ENCODE data around the gene IRX5. TPM values are rescaled to one million over a fixed set of nuclear protein-coding genes. Genes with fewer than 3 reads are reported as not detected.

IRX5 gene
- polyA plus RNA-seq, 3 donors: 0.15 TPM; not detected in 2

DNA sequence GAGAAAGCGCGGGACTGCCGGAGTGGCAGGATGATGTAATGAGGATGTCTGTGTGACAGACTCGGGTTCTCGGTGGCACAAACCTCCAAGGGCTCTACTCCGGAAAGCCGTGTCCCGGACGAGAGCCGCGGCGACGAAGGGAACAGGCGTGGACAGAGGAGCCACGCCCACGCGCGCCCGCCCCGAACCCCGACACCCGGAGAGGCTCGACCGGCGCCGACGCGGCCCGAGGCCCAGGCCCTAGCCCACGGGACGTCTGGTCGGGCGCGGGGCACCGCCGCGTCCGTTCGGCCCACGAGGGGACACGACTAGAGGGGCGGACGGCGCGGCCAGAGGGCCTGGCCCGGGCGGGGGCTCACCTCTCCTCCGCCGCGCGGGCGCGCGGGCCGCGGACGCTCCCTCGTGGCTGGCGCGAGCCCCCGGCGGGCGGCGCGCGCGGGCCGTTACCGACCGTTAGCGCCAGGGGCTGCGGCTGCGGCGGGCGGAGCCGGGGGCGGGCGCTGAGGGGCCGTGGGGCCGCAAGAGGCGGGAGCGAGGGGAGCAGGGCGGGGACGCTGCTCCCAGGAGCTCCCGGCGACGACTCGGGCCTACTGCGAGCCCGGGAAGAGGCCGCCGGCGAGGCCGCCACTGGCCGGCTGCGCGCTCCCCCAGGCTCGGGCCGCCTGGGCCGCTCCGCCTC is 2.1 kb upstream of the IRX5 start:
- H3K4me3 Mint-ChIP-seq: peak overlapping the region; percentile 86 to 98
- Histone ChIP-seq H3K27me3 (ENCODE audit: control insufficient read depth in 2 of 2, insufficient read depth in 2 of 2, low read length in 2 of 2) (peaks cover 58 to 84% of the 10 kb centered on the region in 2 donors), H3K4me3 (replicated peaks in 1 of 3; ENCODE audit: low read depth in 2 of 3, low read length in 3 of 3) (peak overlapping the region in 2 of 3 experiments; percentile 40 to 74), H3K4me2 (replicated peaks; ENCODE audit: extremely low read depth, low read length, poor library complexity, severe bottlenecking) (peak overlapping the region; percentile 90), H3K9me3 (replicated peaks in 1 of 2; ENCODE audit: control insufficient read depth in 1 of 2, insufficient read depth in 1 of 2, low read length in 2 of 2) (peaks cover 18 to 21% of the 10 kb centered on the region in 2 donors), H3K79me2 (ENCODE audit: insufficient read depth, low read length) (no peaks in the 10 kb centered on the region), H4K20me1 (ENCODE audit: insufficient read depth, low read length) (no peaks in the 10 kb centered on the region), H3K9ac (ENCODE audit: insufficient read depth, low read length, poor library complexity, severe bottlenecking) (no peak overlapping the region), H3K27ac (ENCODE audit: low read depth in 1 of 2, low read length in 2 of 2) (no peak overlapping the region), H3K4me1 (ENCODE audit: control insufficient read depth in 1 of 2, insufficient read depth in 2 of 2, low read length in 2 of 2) (peaks cover 32 to 42% of the 10 kb centered on the region in 2 donors), H3K36me3 (replicated peaks in 1 of 2; ENCODE audit: control insufficient read depth in 1 of 2, insufficient read depth in 2 of 2, low read length in 2 of 2) (no peaks in the 10 kb centered on the region), H2AFZ (ENCODE audit: insufficient read depth, low read depth, low read length, poor library complexity, severe bottlenecking) (peak overlapping the region; percentile 76)
- H3K4me1 Mint-ChIP-seq: peaks cover 37% of the 10 kb centered on the region
- peaks cover 21 to 25% of the 10 kb centered on the region in 2 donors for H3K36me3 Mint-ChIP-seq
- H3K27me3 Mint-ChIP-seq (ENCODE audit: low read depth in 3 of 3): peaks cover 66 to 78% (median 72%) of the 10 kb centered on the region in 3 donors
- peaks cover 6 to 39% (median 27%) of the 10 kb centered on the region in 7 donors for H3K9me3 Mint-ChIP-seq
- under 1% methylated on average over 94 of the region's 101 CpGs for WGBS (ENCODE audit: insufficient coverage)
- peak; percentile 35 to 54 (median 40) for DNase-seq
- intact Hi-C loops (cut with micrococcal nuclease): no loop called here
- peak overlapping the region in 1 of 7 donors; percentile 61 for H3K27ac Mint-ChIP-seq
- TF ChIP-seq, protein P1, sequence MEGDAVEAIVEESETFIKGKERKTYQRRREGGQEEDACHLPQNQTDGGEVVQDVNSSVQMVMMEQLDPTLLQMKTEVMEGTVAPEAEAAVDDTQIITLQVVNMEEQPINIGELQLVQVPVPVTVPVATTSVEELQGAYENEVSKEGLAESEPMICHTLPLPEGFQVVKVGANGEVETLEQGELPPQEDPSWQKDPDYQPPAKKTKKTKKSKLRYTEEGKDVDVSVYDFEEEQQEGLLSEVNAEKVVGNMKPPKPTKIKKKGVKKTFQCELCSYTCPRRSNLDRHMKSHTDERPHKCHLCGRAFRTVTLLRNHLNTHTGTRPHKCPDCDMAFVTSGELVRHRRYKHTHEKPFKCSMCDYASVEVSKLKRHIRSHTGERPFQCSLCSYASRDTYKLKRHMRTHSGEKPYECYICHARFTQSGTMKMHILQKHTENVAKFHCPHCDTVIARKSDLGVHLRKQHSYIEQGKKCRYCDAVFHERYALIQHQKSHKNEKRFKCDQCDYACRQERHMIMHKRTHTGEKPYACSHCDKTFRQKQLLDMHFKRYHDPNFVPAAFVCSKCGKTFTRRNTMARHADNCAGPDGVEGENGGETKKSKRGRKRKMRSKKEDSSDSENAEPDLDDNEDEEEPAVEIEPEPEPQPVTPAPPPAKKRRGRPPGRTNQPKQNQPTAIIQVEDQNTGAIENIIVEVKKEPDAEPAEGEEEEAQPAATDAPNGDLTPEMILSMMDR (IDR thresholded peaks at IDR 0.05): no peak

DNA sequence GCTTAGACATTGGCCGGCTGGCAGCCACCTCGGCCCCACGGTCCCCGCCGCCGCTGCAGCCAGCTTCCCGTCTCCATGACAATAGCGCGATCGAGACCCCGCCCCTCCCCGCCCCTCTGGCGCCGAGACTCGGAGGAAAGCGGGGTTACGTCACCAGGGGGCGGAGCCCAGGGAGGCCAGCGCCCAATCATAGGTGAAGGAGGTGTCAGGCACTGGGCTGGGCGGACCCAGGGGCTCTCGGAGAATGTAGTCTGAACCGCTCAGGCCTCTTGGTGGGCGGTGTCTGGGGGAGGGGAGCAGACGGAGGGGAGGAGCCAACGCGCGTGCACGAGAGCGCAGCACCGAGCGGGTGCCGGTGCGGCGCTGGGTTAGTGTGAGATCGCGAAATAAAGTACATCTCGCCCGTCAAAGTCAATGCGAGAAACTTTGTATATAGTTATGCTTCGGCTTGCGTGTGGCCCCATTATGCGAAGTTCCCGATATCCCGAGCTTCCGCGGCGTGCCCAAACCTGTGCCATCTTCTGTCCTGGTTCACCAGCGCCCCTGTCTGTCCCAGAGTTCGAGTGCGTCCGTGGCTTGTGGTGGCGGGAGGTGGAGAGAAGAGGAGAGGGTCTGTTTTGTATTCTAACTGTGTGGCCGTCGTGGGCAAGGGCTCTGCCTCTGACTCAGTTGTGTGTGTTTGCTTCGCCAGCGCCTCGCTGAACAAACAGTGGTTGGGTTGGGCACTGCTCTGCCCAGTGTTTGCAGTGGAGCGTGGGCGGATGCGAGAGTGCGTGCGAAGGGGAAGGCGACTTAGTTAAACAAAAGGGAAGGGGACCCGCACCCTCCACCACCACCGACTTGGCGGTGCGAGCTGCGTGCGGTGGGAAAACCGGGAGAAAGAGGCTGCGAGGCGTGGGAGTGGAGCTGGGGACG is 1.3 kb upstream of the IRX5 start:
- intact Hi-C loops (cut with micrococcal nuclease): loop anchor here in 1 of 2 donors (10.0 kb wide), 1 partner anchor 1225 kb away; the partner anchor contains the start of genes FTO and RPGRIP1L
- H3K4me3 Mint-ChIP-seq: peak overlapping the region; percentile 86 to 98
- no peaks in the 10 kb centered on the region for H3K79me2 ChIP-seq (ENCODE audit: insufficient read depth, low read length)
- H3K27me3 ChIP-seq (ENCODE audit: control insufficient read depth in 2 of 2, insufficient read depth in 2 of 2, low read length in 2 of 2): peaks cover 57 to 84% of the 10 kb centered on the region in 2 donors
- peak overlapping the region; percentile 50 to 90 (median 60) for H3K27ac Mint-ChIP-seq
- H3K4me1 Mint-ChIP-seq: peaks cover 38% of the 10 kb centered on the region
- H3K9ac ChIP-seq (ENCODE audit: insufficient read depth, low read length, poor library complexity, severe bottlenecking): peak overlapping the region; percentile 41
- DNase-seq: peak; percentile 95 to 97 (median 97)
- peaks cover 22 to 27% of the 10 kb centered on the region in 2 donors for H3K36me3 Mint-ChIP-seq
- peak overlapping the region; percentile 40 to 74 (median 58) for H3K4me3 ChIP-seq (replicated peaks in 1 of 3; ENCODE audit: low read depth in 2 of 3, low read length in 3 of 3)
- H3K4me2 ChIP-seq (replicated peaks; ENCODE audit: extremely low read depth, low read length, poor library complexity, severe bottlenecking): peak overlapping the region; percentile 90
- 1% methylated on average over 58 of the region's 73 CpGs for WGBS (ENCODE audit: insufficient coverage)
- peaks cover 71 to 84% (median 77%) of the 10 kb centered on the region in 3 donors for H3K27me3 Mint-ChIP-seq (ENCODE audit: low read depth in 3 of 3)
- TF ChIP-seq, protein P1 (IDR thresholded peaks at IDR 0.05): no peak
- no peaks in the 10 kb centered on the region for H3K36me3 ChIP-seq (replicated peaks in 1 of 2; ENCODE audit: control insufficient read depth in 1 of 2, insufficient read depth in 2 of 2, low read length in 2 of 2)
- peaks cover 32 to 42% of the 10 kb centered on the region in 2 donors for H3K4me1 ChIP-seq (ENCODE audit: control insufficient read depth in 1 of 2, insufficient read depth in 2 of 2, low read length in 2 of 2)
- H4K20me1 ChIP-seq (ENCODE audit: insufficient read depth, low read length): no peaks in the 10 kb centered on the region
- H2AFZ ChIP-seq (ENCODE audit: insufficient read depth, low read depth, low read length, poor library complexity, severe bottlenecking): peak overlapping the region; percentile 76
- H3K27ac ChIP-seq (ENCODE audit: low read depth in 1 of 2, low read length in 2 of 2): peak overlapping the region in 1 of 2 donors; percentile 17
- peaks cover 20 to 23% of the 10 kb centered on the region in 2 donors for H3K9me3 ChIP-seq (replicated peaks in 1 of 2; ENCODE audit: control insufficient read depth in 1 of 2, insufficient read depth in 1 of 2, low read length in 2 of 2)
- peaks cover 6 to 40% (median 27%) of the 10 kb centered on the region in 7 donors for H3K9me3 Mint-ChIP-seq
